A549 (cell line): ENCODE results near the gene SLX9. TPM values are rescaled to one million over a fixed set of nuclear protein-coding genes. Genes with fewer than 3 reads are reported as not detected.

Source experiments
- ATAC-seq, 2 experiments: fragments of 200-7000 bp in 1 of 2; fragments of >200 bp in 1 of 2; cut with Nextera tagmentation in 1 of 2; cut with Tn5 transposase in 1 of 2; 3 replicates each; pipeline versions ENCODE4 v1.8.0 to v1.9.1; 2018 to 2020; ENCODE audit warnings: mild to moderate bottlenecking in 1 of 2, moderate library complexity in 1 of 2
- CTCF ChIA-PET: fragments of 300-600 bp; sonication (Branson Sonifier 250); formaldehyde crosslinking; extraction: SDS; loops from one replicate; lab custom pipeline; 2021; ENCODE audit warnings: antibody characterized with exemption, inconsistent platforms; lab: Yijun Ruan, JAX
- POLR2A ChIA-PET: fragments of 350-600 bp; formaldehyde crosslinking; extraction: SDS; loops from one replicate; lab custom pipeline; 2021; ENCODE audit warnings: antibody characterized with exemption, inconsistent platforms; lab: Yijun Ruan, JAX
- DNase-seq, 2 experiments: peaks; one replicate each; pipeline versions ENCODE4 v3.0.0 to v3.0.0-alpha.2; 2011 to 2016; ENCODE audit warnings: low read depth in 1 of 2, low spot score in 1 of 2
- FAIRE-seq: peaks from 2 replicates; lab custom pipeline; 2011; peaks lifted over from hg19 to GRCh38; lab: Jason Lieb, UNC
- H3K27ac ChIP-seq, 2 experiments: fragments of >200 bp; sonication (Bioruptor Twin); formaldehyde crosslinking; 3 replicates each; pipeline ENCODE4 v1.5.1; 2016 to 2017
- H3K4me1 ChIP-seq: fragments of >200 bp; sonication (Bioruptor Twin); formaldehyde crosslinking; 3 replicates; pipeline ENCODE4 v1.6.1; 2016
- H3K4me2 ChIP-seq: fragments of >200 bp; sonication (Bioruptor Twin); formaldehyde crosslinking; 3 replicates; pipeline ENCODE4 v1.6.1; 2016
- H3K4me3 ChIP-seq: fragments of >200 bp; sonication (Bioruptor Twin); formaldehyde crosslinking; 3 replicates; pipeline ENCODE4 v1.5.1; 2016
- H3K9me3 ChIP-seq: fragments of >200 bp; sonication (Bioruptor Twin); formaldehyde crosslinking; 3 replicates; pipeline ENCODE4 v1.6.1; 2016
- CBX8 ChIP-seq: fragments of 200-600 bp; sonication (generic); IDR thresholded peaks from 2 replicates; pipeline ENCODE4 v1.6.1; 2016
- CEBPB ChIP-seq, 2 experiments: fragments of >200 bp in 1 of 2; sonication (Bioruptor Twin) in 1 of 2; formaldehyde crosslinking in 1 of 2; IDR thresholded peaks; 2 replicates each; pipeline ENCODE4 v1.6.1; 2012 to 2016
- EHF ChIP-seq: fragments of 250-450 bp; sonication (Bioruptor Pico); IDR thresholded peaks from 2 replicates; pipeline ENCODE4 v1.5.0; 2020; ENCODE audit warnings: mild to moderate bottlenecking
- FOSB ChIP-seq: fragments of 250-450 bp; sonication (Bioruptor Pico); IDR thresholded peaks from 2 replicates; pipeline ENCODE4 v1.5.0; 2020; ENCODE audit warnings: mild to moderate bottlenecking, moderate library complexity
- JUNB ChIP-seq: fragments of >200 bp; sonication (Bioruptor Twin); formaldehyde crosslinking; IDR thresholded peaks from 2 replicates; pipeline ENCODE4 v1.6.1; 2016
- KDM1A ChIP-seq: fragments of 200-600 bp; sonication (generic); IDR thresholded peaks from 2 replicates; pipeline ENCODE4 v1.6.1; 2016; ENCODE audit warnings: low read depth, mild to moderate bottlenecking
- MAFK ChIP-seq: fragments of 450-650 bp; IDR thresholded peaks from 2 replicates; pipeline ENCODE4 v1.6.1; 2014; ENCODE audit not compliant: partially characterized antibody
- MAZ ChIP-seq: fragments of 150-350 bp; IDR thresholded peaks from 2 replicates; pipeline ENCODE4 v1.6.1; 2014; ENCODE audit warnings: antibody characterized with exemption, low read depth, low read length, borderline replicate concordance
- POLR2AphosphoS2 ChIP-seq: conservative IDR thresholded peaks from 2 replicates; pipeline ENCODE4 v1.6.1; 2012; ENCODE audit warnings: low read length, improper control_type of control experiment, inconsistent platforms
- RARB ChIP-seq: fragments of 250-450 bp; sonication (Bioruptor Pico); IDR thresholded peaks from 2 replicates; pipeline ENCODE4 v1.8.0; 2021; ENCODE audit warnings: mild to moderate bottlenecking, moderate library complexity
- REST ChIP-seq: fragments of 200-600 bp; sonication (generic); IDR thresholded peaks from 2 replicates; pipeline ENCODE4 v1.6.1; 2016; ENCODE audit warnings: antibody characterized with exemption, mild to moderate bottlenecking, moderate library complexity
- SREBF2 ChIP-seq: fragments of 450-650 bp; IDR thresholded peaks from 2 replicates; pipeline ENCODE4 v1.6.1; 2014; ENCODE audit warnings: mild to moderate bottlenecking, moderate library complexity
- TFCP2L1 ChIP-seq: fragments of 250-450 bp; sonication (Bioruptor Pico); IDR thresholded peaks from 2 replicates; pipeline ENCODE4 v1.5.0; 2021; ENCODE audit warnings: mild to moderate bottlenecking
- TP53 ChIP-seq: fragments of 250-450 bp; sonication (Bioruptor Pico); IDR thresholded peaks from 2 replicates; pipeline ENCODE4 v1.5.0; 2021; ENCODE audit warnings: mild to moderate bottlenecking, moderate library complexity
- WGBS: methylation state at CpG from one replicate; pipeline ENCODE4 v1.1.6; 2017; ENCODE audit errors: missing lambda C conversion rate; 5-methylcytosine and 5-hydroxymethylcytosine counted together
- polyA plus RNA-seq, 4 experiments: library from polyadenylated mRNA; depleted of rRNA in 3 of 4; stranded (reverse); fragments of >200 nt; fragmentation: RNase III in 1 of 4; extraction: RNeasy Plus Mini Kit Qiagen cat#74134 plus additional on column Dnase treatment in 1 of 4; gene quantifications; 2 replicates in 3 of 4; 3 replicates in 1 of 4; pipeline ENCODE4 v1.2.3, GENCODE V29; 2011 to 2017
- TF ChIP-seq, protein P1 (sequence below): fragments of 250-450 bp; sonication (Bioruptor Pico); IDR thresholded peaks from 2 replicates; pipeline ENCODE4 v1.5.0; 2021; ENCODE audit warnings: mild to moderate bottlenecking, moderate library complexity, borderline replicate concordance

SLX9 gene
- polyA plus RNA-seq, 2 of the 4 experiments (the other 2 are of a cell fraction) = 26.9 to 40.6 TPM

DNA sequence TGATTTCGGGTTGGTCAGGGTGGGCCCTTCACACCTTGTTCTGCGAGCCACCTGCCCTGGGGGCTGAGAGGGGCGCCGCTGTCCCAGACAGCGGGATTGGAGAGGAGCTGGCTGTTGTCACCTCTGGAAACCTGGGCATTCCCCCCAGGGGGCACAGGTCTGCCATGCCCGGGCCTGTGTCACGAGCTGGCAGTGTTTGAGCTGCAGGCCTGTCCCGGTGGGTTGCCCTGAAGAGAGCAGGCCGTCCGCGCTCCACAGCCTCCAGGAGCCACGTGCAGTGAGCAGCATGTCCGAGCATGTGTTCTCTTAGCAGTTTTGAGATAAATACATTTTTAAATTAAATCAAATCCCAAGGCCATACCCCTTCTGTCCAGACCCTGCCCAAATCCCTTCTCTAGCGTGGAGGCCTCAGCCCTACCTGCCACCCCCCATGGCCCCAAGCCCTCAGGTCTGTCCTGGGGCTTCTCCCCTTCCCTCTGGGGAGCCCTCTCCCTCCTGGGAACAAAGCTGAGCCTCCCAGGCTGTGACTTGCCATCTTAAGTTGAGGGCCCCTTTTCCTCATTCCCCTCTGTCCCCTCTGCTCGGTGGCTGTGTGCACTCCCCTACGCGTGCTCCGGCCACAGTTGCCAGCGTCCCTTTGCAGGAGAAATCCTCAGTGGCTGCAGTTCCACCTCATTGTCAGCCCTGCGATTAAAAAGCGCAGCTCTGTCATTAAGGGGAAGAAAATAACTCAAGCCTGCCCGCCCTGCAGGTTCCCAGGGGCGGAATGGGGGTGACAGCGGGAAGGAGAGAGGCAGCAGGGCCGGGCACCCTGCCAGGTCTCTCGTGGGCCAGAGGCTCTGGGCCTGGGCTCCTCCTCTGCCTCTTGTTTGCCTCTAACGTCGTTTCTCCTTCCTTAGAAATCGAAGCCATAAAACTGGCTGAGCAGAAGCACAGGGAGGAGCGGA lies 26.6 kb downstream of the SLX9 start:
- no peak for DNase-seq
- WGBS = 88% methylated on average over 14 of the region's 30 CpGs
- peaks cover 17% of the 10 kb centered on the region for H3K4me1 ChIP-seq
- H3K4me3 ChIP-seq = no peak overlapping the region
- H3K27ac ChIP-seq = peak overlapping the region in 1 of 2 experiments; percentile 71; a peak in 2 of 6 replicates
- TF ChIP-seq TFCP2L1 (CRISPR knock-in tag) (no peak), KDM1A (no peak), EHF (CRISPR knock-in tag) (no peak), POLR2AphosphoS2 (no peak), FOSB (no peak), MAZ (no peak), CEBPB (IDR thresholded peaks at IDR 0.05) (no peak), MAFK (no peak), JUNB (no peak)
- TF ChIP-seq, protein P1, sequence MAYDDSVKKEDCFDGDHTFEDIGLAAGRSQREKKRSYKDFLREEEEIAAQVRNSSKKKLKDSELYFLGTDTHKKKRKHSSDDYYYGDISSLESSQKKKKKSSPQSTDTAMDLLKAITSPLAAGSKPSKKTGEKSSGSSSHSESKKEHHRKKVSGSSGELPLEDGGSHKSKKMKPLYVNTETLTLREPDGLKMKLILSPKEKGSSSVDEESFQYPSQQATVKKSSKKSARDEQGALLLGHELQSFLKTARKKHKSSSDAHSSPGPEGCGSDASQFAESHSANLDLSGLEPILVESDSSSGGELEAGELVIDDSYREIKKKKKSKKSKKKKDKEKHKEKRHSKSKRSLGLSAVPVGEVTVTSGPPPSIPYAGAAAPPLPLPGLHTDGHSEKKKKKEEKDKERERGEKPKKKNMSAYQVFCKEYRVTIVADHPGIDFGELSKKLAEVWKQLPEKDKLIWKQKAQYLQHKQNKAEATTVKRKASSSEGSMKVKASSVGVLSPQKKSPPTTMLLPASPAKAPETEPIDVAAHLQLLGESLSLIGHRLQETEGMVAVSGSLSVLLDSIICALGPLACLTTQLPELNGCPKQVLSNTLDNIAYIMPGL (CRISPR knock-in tag) = no peak
- POLR2A ChIA-PET = no interaction called here
- no peaks in the 10 kb centered on the region for H3K9me3 ChIP-seq
- CTCF ChIA-PET = interaction anchor here (0.9 to 8.3 kb wide), 3 partner anchors 17 to 171 kb away, joined by 3 to 47 read pairs (median 10); no protein-coding TSS in a partner anchor
- H3K4me2 ChIP-seq = no peak overlapping the region
- no peak for FAIRE-seq
- ATAC-seq = no peak

DNA sequence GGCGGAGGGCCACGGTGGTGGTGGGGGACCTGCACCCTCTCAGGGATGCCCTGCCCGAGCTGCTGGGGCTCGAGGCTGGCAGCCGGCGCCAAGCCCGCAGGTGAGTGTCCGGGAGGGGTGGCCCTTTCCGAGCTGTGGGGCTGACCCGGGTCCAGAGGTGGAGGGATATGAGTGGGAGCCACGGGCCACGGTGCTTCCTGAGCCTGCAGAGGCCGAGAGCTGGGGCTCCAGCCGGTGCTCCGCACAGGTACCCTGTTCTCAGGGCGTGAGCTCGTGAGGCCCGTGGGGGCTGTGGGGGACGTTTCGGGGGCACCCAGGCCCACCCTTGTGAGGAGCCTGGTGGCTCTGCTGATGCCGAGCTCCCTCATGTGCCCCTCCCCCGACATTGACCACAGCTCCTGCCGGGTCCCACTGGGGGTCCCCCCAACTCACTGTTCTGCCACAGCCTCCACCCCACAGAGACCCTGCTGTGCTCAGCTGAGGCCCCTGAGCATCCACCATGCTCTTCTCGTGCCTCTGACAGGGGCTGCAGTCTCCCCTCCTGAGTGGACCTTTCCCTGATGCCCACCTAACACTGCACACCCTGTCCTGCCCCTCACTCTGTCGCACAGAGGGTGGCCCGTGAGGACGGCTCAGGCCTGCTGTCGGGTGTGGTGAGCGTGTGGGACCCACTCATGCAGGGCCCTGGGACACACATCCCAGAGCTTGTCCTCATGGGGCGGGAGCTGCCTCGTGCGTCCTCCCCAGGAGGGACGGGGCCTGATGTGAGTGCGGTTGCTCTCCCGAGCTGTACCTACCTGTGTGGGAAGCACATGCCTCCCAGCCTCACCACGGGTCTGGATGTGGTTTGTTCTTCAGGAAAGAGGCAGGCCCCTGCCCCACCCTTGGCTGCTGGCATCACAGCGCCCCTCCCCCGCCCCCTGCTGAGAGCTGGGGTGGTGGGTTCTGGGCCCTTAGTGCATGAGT lies 27.5 kb downstream of the SLX9 start:
- ChIA-PET CTCF (interaction anchor here (0.6 to 8.3 kb wide), 5 partner anchors 18 to 170 kb away, joined by 3 to 47 read pairs (median 5); no protein-coding TSS in a partner anchor), POLR2A (no interaction called here)
- Histone ChIP-seq H3K4me3 (no peak overlapping the region), H3K27ac (peak overlapping the region; percentile 52 to 71), H3K9me3 (no peaks in the 10 kb centered on the region), H3K4me1 (peaks cover 17% of the 10 kb centered on the region), H3K4me2 (0 out of 3 replicates have a peak overlapping the region, but pooled peaks have one; percentile 14)
- no peak for FAIRE-seq
- no peak for DNase-seq
- WGBS = 88% methylated on average over 17 of the region's 38 CpGs
- TF ChIP-seq CEBPB (IDR thresholded peaks at IDR 0.05) = no peak
- no peak for ATAC-seq

DNA sequence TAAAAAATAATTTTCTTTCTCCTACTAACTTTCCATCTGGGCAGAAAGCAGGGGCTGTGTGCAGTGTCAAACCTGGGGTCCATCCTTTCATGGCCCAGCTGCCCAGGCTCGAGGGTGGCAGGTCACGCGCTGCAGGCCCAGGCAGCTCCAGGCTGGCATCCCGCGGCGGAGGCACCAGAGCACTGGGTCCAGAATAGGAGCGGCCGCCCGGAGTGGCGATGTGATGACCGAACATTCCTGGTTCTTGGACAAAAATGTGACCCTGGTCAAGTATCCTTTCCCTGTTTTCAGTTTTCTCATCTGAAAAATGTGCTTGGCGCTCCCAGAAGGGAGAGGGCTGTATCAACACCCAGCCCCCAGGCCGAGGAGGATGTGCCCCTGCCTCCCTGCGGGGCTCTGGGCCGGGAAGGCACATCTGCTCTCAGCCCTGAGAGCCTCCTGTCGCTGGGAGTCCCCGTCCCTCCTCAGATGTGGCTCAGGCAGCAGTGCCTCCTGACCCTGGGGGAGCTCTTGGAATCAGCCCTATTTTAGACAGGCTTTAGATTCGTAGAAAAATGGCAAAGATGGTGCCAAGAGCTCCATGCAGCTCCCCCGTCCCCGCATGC lies 29.3 kb downstream of the SLX9 start:
- ATAC-seq = no peak
- POLR2A ChIA-PET = no interaction called here
- CTCF ChIA-PET = interaction anchor here (1.3 to 8.3 kb wide), 5 partner anchors 20 to 171 kb away, joined by 4 to 47 read pairs (median 5); no protein-coding TSS in a partner anchor
- Histone ChIP-seq H3K4me1 (peaks cover 22% of the 10 kb centered on the region), H3K9me3 (no peaks in the 10 kb centered on the region), H3K27ac (peak overlapping the region; percentile 46 to 59; a peak in 4 of 6 replicates), H3K4me3 (no peak overlapping the region), H3K4me2 (no peak overlapping the region)
- WGBS = 86% methylated on average over 17 of the region's 20 CpGs
- no peak for FAIRE-seq
- no peak for DNase-seq
- TF ChIP-seq TP53 (CRISPR knock-in tag) (no peak), JUNB (no peak), REST (no peak), RARB (CRISPR knock-in tag) (no peak), CBX8 (no peak), SREBF2 (no peak)
- TF ChIP-seq, all 56 proteins: peak for 0
